Measurements from ENCODE around the gene TNS4. TPM values are rescaled to one million over a fixed set of nuclear protein-coding genes. Genes with fewer than 3 reads are reported as not detected.
A peak's percentile ranks its signal among the peaks of the same experiment; 100 is the strongest.

TNS4 gene
- total and polyA plus RNA-seq, 9 of the 15 experiments (the other 6 are each of a cell fraction or from before 2014, with no cell fraction given) = 0.04 to 0.73 (median 0.24) TPM; not detected in 1

DNA sequence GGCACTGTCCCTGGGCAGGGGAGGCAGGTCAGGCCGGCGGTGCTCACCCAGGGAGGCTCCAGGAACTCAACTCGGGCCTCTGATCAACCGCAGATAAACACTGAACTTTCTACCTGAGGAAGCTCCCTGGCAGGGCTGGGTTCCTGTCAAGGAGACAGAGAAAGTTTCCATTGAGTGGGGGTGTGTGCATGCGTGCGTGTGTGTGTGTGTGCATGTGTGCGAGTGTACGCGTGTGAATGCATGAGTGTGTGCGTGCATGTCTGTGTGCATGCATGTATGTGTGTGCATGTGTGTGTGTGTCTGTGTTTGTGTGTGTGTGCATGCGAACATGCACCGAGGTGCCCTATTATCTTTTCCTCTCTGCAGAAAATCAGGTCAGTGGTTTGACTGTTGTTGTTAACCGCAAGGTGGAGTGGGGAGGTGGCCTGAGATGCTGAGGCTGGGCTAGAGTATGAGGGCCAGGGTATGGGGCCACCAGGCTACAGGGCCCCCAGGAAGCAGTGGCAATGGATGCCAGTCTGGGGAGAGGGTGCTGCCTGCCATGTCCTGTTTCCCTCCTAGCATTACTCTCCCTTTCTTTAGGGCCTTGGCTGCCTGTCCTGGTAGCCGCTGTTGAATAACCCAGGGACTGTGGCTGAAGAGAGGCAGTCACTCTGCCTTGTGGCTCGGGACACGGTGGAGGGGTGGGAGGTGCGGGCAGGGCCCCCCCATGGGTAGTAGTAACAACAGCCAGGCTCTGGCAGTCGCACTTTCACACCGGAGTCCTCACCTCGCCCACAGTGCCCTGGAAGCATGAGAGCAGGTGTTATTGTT is 39.8 kb upstream of the TNS4 start (continued):
- TF ChIP-seq TSHZ1 (CRISPR knock-in tag; IDR thresholded peaks at IDR 0.05) = no peak
- TF ChIP-seq ZNF324 (CRISPR knock-in tag; IDR thresholded peaks at IDR 0.05) = no peak
- TF ChIP-seq, protein P1, sequence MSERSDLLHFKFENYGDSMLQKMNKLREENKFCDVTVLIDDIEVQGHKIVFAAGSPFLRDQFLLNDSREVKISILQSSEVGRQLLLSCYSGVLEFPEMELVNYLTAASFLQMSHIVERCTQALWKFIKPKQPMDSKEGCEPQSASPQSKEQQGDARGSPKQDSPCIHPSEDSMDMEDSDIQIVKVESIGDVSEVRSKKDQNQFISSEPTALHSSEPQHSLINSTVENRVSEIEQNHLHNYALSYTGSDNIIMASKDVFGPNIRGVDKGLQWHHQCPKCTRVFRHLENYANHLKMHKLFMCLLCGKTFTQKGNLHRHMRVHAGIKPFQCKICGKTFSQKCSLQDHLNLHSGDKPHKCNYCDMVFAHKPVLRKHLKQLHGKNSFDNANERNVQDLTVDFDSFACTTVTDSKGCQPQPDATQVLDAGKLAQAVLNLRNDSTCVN (CRISPR knock-in tag; IDR thresholded peaks at IDR 0.05) = peak; percentile 41; the same call in 1 of the 2 replicates
- no peak for TF ChIP-seq RFX7 (CRISPR knock-in tag; IDR thresholded peaks at IDR 0.05)
- TF ChIP-seq, protein P2, sequence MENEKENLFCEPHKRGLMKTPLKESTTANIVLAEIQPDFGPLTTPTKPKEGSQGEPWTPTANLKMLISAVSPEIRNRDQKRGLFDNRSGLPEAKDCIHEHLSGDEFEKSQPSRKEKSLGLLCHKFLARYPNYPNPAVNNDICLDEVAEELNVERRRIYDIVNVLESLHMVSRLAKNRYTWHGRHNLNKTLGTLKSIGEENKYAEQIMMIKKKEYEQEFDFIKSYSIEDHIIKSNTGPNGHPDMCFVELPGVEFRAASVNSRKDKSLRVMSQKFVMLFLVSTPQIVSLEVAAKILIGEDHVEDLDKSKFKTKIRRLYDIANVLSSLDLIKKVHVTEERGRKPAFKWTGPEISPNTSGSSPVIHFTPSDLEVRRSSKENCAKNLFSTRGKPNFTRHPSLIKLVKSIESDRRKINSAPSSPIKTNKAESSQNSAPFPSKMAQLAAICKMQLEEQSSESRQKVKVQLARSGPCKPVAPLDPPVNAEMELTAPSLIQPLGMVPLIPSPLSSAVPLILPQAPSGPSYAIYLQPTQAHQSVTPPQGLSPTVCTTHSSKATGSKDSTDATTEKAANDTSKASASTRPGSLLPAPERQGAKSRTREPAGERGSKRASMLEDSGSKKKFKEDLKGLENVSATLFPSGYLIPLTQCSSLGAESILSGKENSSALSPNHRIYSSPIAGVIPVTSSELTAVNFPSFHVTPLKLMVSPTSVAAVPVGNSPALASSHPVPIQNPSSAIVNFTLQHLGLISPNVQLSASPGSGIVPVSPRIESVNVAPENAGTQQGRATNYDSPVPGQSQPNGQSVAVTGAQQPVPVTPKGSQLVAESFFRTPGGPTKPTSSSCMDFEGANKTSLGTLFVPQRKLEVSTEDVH (IDR thresholded peaks at IDR 0.05; ENCODE audit: low read depth, partially characterized antibody) = no peak
- no peak for TF ChIP-seq KHSRP (IDR thresholded peaks at IDR 0.05)
- TF ChIP-seq ZEB2 (IDR thresholded peaks at IDR 0.05) = peak; percentile 52; the same call in 1 of the 2 replicates

Data from K562 (cell line).